Measurements from ENCODE around the gene ALDH3B1.

ALDH3B1 gene

DNA sequence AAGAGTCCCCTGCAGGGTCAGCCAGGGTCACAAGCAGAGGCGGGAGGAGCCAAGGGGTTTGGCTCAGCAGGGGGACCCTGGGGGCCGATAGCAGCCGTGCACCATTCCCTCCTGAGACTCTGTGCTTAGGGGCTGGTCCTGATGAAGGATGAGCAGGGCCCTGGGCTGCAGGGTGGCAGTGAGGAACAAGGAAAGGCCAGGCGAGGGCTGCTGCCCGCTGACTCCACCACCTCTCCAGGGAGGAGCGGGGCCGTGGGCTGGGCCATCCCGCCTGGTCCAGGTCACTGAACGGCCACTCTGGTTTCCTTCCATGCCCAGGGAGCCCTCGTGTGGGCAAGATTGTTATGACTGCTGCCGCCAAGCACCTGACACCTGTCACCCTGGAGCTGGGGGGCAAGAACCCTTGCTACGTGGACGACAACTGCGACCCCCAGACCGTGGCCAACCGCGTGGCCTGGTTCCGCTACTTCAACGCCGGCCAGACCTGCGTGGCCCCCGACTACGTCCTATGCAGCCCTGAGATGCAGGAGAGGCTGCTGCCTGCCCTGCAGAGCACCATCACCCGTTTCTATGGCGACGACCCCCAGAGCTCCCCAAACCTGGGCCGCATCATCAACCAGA, 11.2 kb downstream of the ALDH3B1 start:
- Histone ChIP-seq H3K4me3 (no peak overlapping the region), H3K4me2 (peak overlapping the region; percentile 11 to 83 (median 60); a peak in 18 of 22 replicates), H3K9me3 (replicated peaks in 1 of 11) (peaks cover 0 to 7% (median 0%) of the 10 kb centered on the region in 11 experiments; a peak in 4 of 22 replicates), H3K27me3 (no peaks in the 10 kb centered on the region), H3K9ac (peak overlapping the region in 8 of 11 experiments; percentile 3 to 54 (median 36); a peak in 8 of 22 replicates), H3K27ac (peak overlapping the region in 4 of 11 experiments; percentile 1 to 29 (median 13); a peak in 1 of 22 replicates), H3K4me1 (peaks cover 38 to 62% (median 53%) of the 10 kb centered on the region in 10 experiments), H3K36me3 (peaks cover 6 to 76% (median 43%) of the 10 kb centered on the region in 11 experiments; a peak in 17 of 22 replicates), H4K20me1 (peaks cover 0 to 51% (median 7%) of the 10 kb centered on the region in 11 experiments; a peak in 11 of 22 replicates)
- TF ChIP-seq Cebpa-rat (IDR thresholded peaks at IDR 0.05), result no peak

DNA sequence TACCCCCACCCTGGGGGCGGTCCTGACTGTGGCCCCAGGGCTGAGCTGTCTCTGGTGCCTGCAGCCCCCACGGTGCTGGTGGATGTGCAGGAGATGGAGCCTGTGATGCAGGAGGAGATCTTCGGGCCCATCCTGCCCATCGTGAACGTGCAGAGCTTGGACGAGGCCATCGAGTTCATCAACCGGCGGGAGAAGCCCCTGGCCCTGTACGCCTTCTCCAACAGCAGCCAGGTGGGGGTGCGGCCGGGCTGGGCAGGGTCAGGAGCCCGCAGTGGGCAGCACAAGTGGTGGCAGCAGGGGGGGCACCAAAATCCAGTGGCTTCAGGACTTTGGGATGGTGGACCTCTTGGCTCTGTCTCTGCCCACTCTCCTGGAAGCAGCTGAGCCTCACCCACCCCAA, 12.4 kb downstream of the ALDH3B1 start:
- no peak overlapping the region for H3K9ac ChIP-seq
- no peak for TF ChIP-seq Cebpa-rat (IDR thresholded peaks at IDR 0.05)

DNA sequence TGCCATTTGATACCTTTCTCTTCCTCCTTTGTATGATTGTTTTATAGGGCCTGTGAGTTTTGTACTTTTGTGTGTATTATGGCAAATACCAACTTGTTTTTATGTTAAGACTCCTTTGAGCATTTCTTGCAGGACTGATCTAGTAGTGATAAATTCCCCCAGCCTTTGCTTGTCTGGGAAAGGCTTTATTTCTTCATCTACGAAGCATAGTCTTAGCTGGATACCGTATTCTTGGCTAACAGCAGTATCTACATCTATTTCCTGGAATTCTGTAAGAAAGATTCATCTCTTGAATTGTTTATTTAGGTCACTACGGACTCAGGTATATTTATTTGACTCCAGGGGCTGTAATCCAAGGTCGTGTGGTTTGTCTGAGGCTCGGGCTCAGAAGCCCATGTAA, 14.4 kb downstream of the ALDH3B1 start:
- Histone ChIP-seq H3K27ac (no peak overlapping the region), H3K36me3 (peaks cover 6 to 81% (median 57%) of the 10 kb centered on the region in 11 experiments; a peak in 17 of 22 replicates), H4K20me1 (peaks cover 0 to 22% (median 0%) of the 10 kb centered on the region in 11 experiments; a peak in 7 of 22 replicates), H3K4me3 (no peak overlapping the region), H3K9ac (no peak overlapping the region), H3K4me1 (peaks cover 39 to 57% (median 49%) of the 10 kb centered on the region in 10 experiments), H3K4me2 (peak overlapping the region in 3 of 11 experiments; percentile 23 to 53 (median 44); a peak in 3 of 22 replicates), H3K27me3 (no peaks in the 10 kb centered on the region), H3K9me3 (replicated peaks in 1 of 11) (peaks cover 0 to 7% (median 0%) of the 10 kb centered on the region in 11 experiments; a peak in 4 of 22 replicates)
- TF ChIP-seq Cebpa-rat (IDR thresholded peaks at IDR 0.05), result no peak

More for the DNA sequence above, 12.4 kb downstream of the ALDH3B1 start:
- H3K4me3 ChIP-seq, result no peak overlapping the region
- peaks cover 6 to 85% (median 50%) of the 10 kb centered on the region in 11 experiments; a peak in 17 of 22 replicates for H3K36me3 ChIP-seq
- no peak overlapping the region for H3K27ac ChIP-seq
- peaks cover 0 to 7% (median 0%) of the 10 kb centered on the region in 11 experiments; a peak in 4 of 22 replicates for H3K9me3 ChIP-seq (replicated peaks in 1 of 11)
- H3K27me3 ChIP-seq, result no peaks in the 10 kb centered on the region
- H3K4me1 ChIP-seq, result peaks cover 26 to 52% (median 43%) of the 10 kb centered on the region in 10 experiments
- H3K4me2 ChIP-seq, result no peak overlapping the region
- H4K20me1 ChIP-seq, result peaks cover 0 to 38% (median 0%) of the 10 kb centered on the region in 11 experiments; a peak in 9 of 22 replicates

DNA sequence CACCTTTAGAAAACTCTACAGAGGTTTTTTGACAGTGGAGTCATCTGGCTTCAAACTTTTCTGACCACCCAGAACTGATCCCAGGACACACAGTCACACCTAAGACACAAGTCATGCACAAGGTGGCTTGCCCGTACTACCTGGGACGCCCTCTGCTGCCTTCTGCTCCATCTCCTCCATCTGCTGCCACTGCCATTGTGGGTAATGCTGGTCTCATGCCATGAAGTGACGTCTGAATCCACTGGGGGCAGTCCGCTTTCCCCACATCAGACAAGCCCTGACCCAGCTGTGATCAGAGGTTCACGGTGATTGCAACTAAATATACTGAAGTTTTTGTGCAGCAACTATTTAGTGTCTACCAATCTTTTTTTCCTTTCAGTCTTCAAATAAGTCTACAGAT, 14.9 kb downstream of the ALDH3B1 start:
- peaks cover 0 to 17% (median 0%) of the 10 kb centered on the region in 11 experiments; a peak in 7 of 22 replicates for H4K20me1 ChIP-seq
- H3K9ac ChIP-seq, result no peak overlapping the region

DNA sequence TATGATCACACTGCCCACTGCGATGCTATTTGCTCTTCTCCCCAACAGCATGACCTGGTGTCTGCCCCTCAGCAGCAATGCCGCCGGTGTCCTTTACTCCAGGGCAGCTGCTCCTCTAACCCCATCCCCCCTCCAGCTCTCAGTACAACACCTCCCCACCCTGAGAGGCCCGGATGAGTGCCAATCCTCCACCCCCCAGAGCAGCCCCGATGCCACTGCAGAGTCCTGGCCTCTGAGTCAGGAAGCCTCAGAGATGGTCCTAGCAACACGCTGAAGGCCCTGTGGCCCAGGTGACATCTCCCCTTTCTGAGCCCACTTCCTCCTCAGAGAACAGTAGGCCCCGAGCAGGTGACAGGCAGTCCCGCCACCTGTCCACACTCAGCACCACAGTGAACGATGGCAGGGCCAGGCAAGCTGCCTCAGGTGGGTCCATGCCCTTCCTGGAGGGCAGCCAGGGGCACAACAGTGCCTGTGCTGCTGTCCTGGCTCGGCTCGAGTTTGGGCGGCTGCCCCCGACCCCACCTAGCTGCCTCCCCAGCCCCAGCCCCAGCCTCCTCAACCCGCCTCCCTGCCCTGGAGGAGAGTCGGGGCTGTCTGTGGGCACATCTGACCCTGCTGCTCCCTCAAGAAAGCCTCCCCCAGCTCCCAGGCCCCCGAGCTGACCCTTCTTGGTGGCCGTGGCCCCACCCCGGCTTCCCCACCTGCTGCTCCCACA, 16.4 kb downstream of the ALDH3B1 start:
- H3K4me3 ChIP-seq, result no peak overlapping the region
- TF ChIP-seq Cebpa-rat (IDR thresholded peaks at IDR 0.05), result no peak
- peaks cover 6 to 69% (median 54%) of the 10 kb centered on the region in 11 experiments; a peak in 17 of 22 replicates for H3K36me3 ChIP-seq
- peak overlapping the region in 1 of 11 experiments; percentile 18; a peak in 3 of 22 replicates for H3K9ac ChIP-seq
- no peak overlapping the region for H3K27ac ChIP-seq
- no peaks in the 10 kb centered on the region for H3K27me3 ChIP-seq
- no peak overlapping the region for H3K4me2 ChIP-seq
- peaks cover 0 to 8% (median 0%) of the 10 kb centered on the region in 11 experiments; a peak in 5 of 22 replicates for H4K20me1 ChIP-seq
- H3K4me1 ChIP-seq, result peaks cover 33 to 48% (median 45%) of the 10 kb centered on the region in 10 experiments
- peaks cover 0 to 7% (median 0%) of the 10 kb centered on the region in 11 experiments; a peak in 4 of 22 replicates for H3K9me3 ChIP-seq (replicated peaks in 1 of 11)

More for the DNA sequence above, 14.9 kb downstream of the ALDH3B1 start:
- H3K4me1 ChIP-seq, result peaks cover 41 to 57% (median 53%) of the 10 kb centered on the region in 10 experiments
- peaks cover 0 to 7% (median 0%) of the 10 kb centered on the region in 11 experiments; a peak in 4 of 22 replicates for H3K9me3 ChIP-seq (replicated peaks in 1 of 11)
- H3K27ac ChIP-seq, result no peak overlapping the region; a peak in 1 of 22 replicates
- H3K4me3 ChIP-seq, result no peak overlapping the region
- peaks cover 6 to 75% (median 57%) of the 10 kb centered on the region in 11 experiments; a peak in 17 of 22 replicates for H3K36me3 ChIP-seq
- no peak for TF ChIP-seq Cebpa-rat (IDR thresholded peaks at IDR 0.05)
- no peaks in the 10 kb centered on the region for H3K27me3 ChIP-seq
- peak overlapping the region in 6 of 11 experiments; percentile 0 to 53 (median 34); a peak in 9 of 22 replicates for H3K4me2 ChIP-seq

DNA sequence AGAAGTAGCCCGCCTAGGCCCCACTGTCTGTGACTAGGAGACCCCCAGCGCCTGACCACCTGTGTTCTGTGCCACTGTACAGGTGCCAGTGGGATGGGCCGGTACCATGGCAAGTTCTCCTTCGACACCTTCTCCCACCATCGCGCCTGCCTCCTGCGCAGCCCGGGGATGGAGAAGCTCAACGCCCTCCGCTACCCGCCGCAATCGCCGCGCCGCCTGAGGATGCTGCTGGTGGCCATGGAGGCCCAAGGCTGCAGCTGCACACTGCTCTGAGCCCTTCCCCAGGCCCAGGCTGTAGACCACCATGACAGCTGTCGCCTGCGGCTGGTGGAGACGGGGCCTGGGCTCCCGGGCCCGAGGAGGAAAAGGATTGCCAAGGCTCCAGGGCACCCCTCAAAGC, 17.5 kb downstream of the ALDH3B1 start:
- Histone ChIP-seq H4K20me1 (peaks cover 0 to 5% (median 0%) of the 10 kb centered on the region in 11 experiments; a peak in 1 of 22 replicates), H3K27ac (0 out of 22 replicates have a peak overlapping the region, but pooled peaks of 1 of the 11 experiments have one; percentile 22), H3K4me1 (peaks cover 44 to 58% (median 51%) of the 10 kb centered on the region in 10 experiments), H3K4me3 (no peak overlapping the region), H3K9ac (peak overlapping the region in 4 of 11 experiments; percentile 11 to 21 (median 16); a peak in 2 of 22 replicates), H3K27me3 (no peaks in the 10 kb centered on the region), H3K9me3 (replicated peaks in 1 of 11) (peaks cover 0 to 7% (median 0%) of the 10 kb centered on the region in 11 experiments; a peak in 4 of 22 replicates), H3K36me3 (peaks cover 7 to 62% (median 52%) of the 10 kb centered on the region in 11 experiments), H3K4me2 (peak overlapping the region in 3 of 11 experiments; percentile 12 to 24 (median 17); a peak in 3 of 22 replicates)
- TF ChIP-seq Cebpa-rat (IDR thresholded peaks at IDR 0.05), result no peak

DNA sequence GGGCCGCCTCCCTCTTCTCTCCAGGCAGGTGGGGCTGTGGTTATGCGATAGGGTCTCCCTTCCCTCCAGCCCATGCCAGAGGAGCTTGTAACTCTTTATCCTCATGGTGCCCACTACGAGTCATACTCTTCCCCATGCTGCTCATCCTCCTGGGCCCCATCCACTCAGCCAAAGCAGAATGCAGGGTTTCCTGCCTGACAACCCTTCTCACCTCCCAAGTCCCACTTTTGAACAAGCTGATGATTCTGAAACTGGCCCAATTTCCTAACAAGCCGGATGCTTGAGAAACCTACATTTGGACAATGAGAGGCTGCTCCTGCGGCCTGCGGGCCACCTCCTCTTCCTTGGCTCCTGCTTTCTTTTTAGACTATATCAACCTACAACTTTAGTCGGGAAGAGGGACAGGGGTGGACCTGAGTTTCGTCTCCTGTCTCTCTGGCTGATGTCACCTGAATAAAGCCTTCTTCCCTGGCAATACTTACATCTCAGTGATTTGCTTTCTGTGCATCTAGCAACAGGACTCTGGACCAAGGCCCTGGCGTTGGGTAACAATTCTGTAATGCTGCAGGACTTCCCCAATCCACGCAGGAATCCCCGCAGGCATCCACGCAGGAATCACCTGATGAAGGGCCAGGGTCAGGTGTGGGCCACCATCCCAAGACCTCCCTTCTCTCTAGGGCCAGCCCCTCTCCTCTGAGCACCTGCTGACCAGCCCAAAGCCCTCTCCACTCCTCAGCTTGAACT, 18.8 kb downstream of the ALDH3B1 start:
- Histone ChIP-seq H3K27me3 (no peaks in the 10 kb centered on the region), H3K36me3 (peaks cover 16 to 64% (median 58%) of the 10 kb centered on the region in 11 experiments), H4K20me1 (peaks cover 0 to 1% (median 0%) of the 10 kb centered on the region in 11 experiments; a peak in 1 of 22 replicates), H3K4me2 (peak overlapping the region; percentile 78 to 96 (median 83)), H3K9me3 (replicated peaks in 1 of 11) (peaks cover 0 to 7% (median 0%) of the 10 kb centered on the region in 11 experiments; a peak in 4 of 22 replicates), H3K4me1 (peaks cover 44 to 61% (median 51%) of the 10 kb centered on the region in 10 experiments), H3K4me3 (peak overlapping the region in 4 of 10 experiments; percentile 64 to 85 (median 84); a peak in 1 of 20 replicates), H3K9ac (peak overlapping the region in 8 of 11 experiments; percentile 4 to 93 (median 88); a peak in 11 of 22 replicates), H3K27ac (peak overlapping the region in 5 of 11 experiments; percentile 59 to 78 (median 75); a peak in 6 of 22 replicates)
- TF ChIP-seq Cebpa-rat (IDR thresholded peaks at IDR 0.05), result no peak

Data from BLaER1 treated with 17β-estradiol and CSF1 and Interleukin-3, amounts not matched to agents 10 nM and 100 nM (cell line).